HG02885 (cell line): ENCODE data around the gene SYT12.

Experiments
- ATAC-seq: cut with Tn5 transposase; IDR thresholded peaks from one replicate; pipeline ENCODE4 v1.9.1; 2021; ENCODE audit warnings: mild to moderate bottlenecking; ENCODE audit not compliant: unreplicated experiment, poor library complexity

The SYT12 gene

GRCh38 chr11:67027483-67027930 lies 4.6 kb downstream of the SYT12 start:
- peak; percentile 27 for ATAC-seq

GRCh38 chr11:67027943-67028542 lies 5.1 kb downstream of the SYT12 start:
- ATAC-seq, result peak; percentile 65

- no peak for ATAC-seq
These were observed 6.2 kb downstream of the SYT12 start for GRCh38 chr11:67029146-67029545.

GRCh38 chr11:67030976-67031375 lies 8.0 kb downstream of the SYT12 start:
- ATAC-seq, result no peak

- no peak for ATAC-seq
These were observed 9.0 kb downstream of the SYT12 start for GRCh38 chr11:67031791-67032561.

GRCh38 chr11:67032830-67033551 lies 10.1 kb downstream of the SYT12 start:
- no peak for ATAC-seq

GRCh38 chr11:67033661-67034166 lies 10.8 kb downstream of the SYT12 start:
- no peak for ATAC-seq

GRCh38 chr11:67034350-67034749 lies 11.4 kb downstream of the SYT12 start:
- no peak for ATAC-seq

- no peak for ATAC-seq
These were observed 17.2 kb downstream of the SYT12 start for GRCh38 chr11:67040147-67040546.

GRCh38 chr11:67041602-67042001 lies 18.7 kb downstream of the SYT12 start:
- no peak for ATAC-seq

- ATAC-seq, result no peak
These were observed 20.8 kb downstream of the SYT12 start for GRCh38 chr11:67043572-67044349.

GRCh38 chr11:67044496-67044895 lies 21.6 kb downstream of the SYT12 start:
- no peak for ATAC-seq

- ATAC-seq, result no peak
These were observed 22.4 kb downstream of the SYT12 start for GRCh38 chr11:67045314-67045713.

- no peak for ATAC-seq
These were observed 25.7 kb downstream of the SYT12 start for GRCh38 chr11:67048515-67049130.

GRCh38 chr11:67050139-67050538 lies 27.2 kb downstream of the SYT12 start:
- ATAC-seq, result no peak

- no peak for ATAC-seq
These were observed 28.4 kb downstream of the SYT12 start for GRCh38 chr11:67051180-67051893.

- no peak for ATAC-seq
These were observed 29.1 kb downstream of the SYT12 start for GRCh38 chr11:67051945-67052488.

GRCh38 chr11:67052891-67053290 lies 30.0 kb downstream of the SYT12 start:
- no peak for ATAC-seq

GRCh38 chr11:67053896-67054329 lies 31.0 kb downstream of the SYT12 start:
- ATAC-seq, result no peak
